Mucosa of descending colon (tissue), 3 donors: ENCODE measurements around the gene GHITM. TPM values are rescaled to one million over a fixed set of nuclear protein-coding genes. Genes with fewer than 3 reads are reported as not detected.
"Not testable (repeated sequence)": the region's sequence is repeated elsewhere in the genome, so short reads cannot be mapped to it uniquely, and the experiment has no call there.

Source experiments
- ATAC-seq: fragments of 200-7000 bp; cut with Tn5 transposase; one replicate; pipeline ENCODE4 v1.9.1; 2020; ENCODE audit warnings: mild to moderate bottlenecking, moderate library complexity
- DNase-seq, 3 donors: peaks; one replicate each; pipeline ENCODE4 v3.0.0-alpha.2; 2020
- H3K36me3 ChIP-seq: fragments of 200-600 bp; one replicate; pipeline ENCODE4 v1.8.0; 2021; ENCODE audit warnings: low read depth, mild to moderate bottlenecking
- H3K4me1 ChIP-seq: fragments of 200-600 bp; one replicate; pipeline ENCODE4 v1.8.0; 2021; ENCODE audit warnings: low read depth, mild to moderate bottlenecking
- H3K4me3 ChIP-seq: fragments of 200-600 bp; one replicate; pipeline ENCODE4 v1.8.0; 2021; ENCODE audit warnings: mild to moderate bottlenecking
- H3K9me3 ChIP-seq: fragments of 200-600 bp; one replicate; pipeline ENCODE4 v1.8.0; 2021; ENCODE audit warnings: mild to moderate bottlenecking
- CTCF ChIP-seq: fragments of 200-600 bp; IDR thresholded peaks from one replicate; pipeline ENCODE4 v1.8.0; 2022; ENCODE audit warnings: antibody characterized with exemption, mild to moderate bottlenecking
- intact Hi-C, 2 donors: fragments of 100-400 bp; cut with DNase I in 1 of 2; cut with micrococcal nuclease in 1 of 2; formaldehyde crosslinking; loops; one replicate each; pipeline versions ENCODE4 v1.11.0 to v1.11.1; 2022; cut with DNase I, micrococcal nuclease
- total RNA-seq, 3 donors: library from RNA; stranded (reverse); fragmentation: NEBNext Ultra II Directional in 2 of 3; extraction: Animal tissue kit (Norgen Biotek cat#: 25700) in 2 of 3; gene quantifications; one replicate each; pipeline versions ENCODE4 v1.2.1 to v1.2.4, GENCODE V29; 2021 to 2023
- donor health status: DM: no; HTN: no; CAD: no; lungs with moderate emphysema.
- donor health status: DM: no; HTN: no; CAD: no.
- donor health status: DM: no; HTN: yes; CAD: no.

The GHITM gene
- total RNA-seq, 3 donors from 2014 or later, result 216 to 279 (median 271) TPM

DNA sequence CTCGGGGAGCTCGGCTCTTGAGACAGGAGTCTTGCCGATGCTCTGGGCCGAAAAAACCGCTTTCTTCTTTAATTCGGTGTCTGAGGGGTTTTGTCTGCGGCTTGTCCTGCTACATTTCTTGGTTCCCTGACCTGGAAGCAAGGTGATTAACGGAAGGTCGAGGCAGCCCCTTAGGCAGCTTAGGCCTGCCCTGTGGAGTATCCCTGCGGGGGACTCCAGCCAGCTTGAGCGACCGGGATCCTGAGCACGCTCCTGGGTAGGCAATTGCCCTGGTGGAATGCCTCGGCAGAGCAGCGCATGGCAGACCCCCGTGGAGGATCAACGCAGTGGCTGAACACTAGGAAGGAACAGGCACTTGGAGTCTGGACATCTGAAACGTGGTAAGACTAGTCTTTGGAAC lies 30.5 kb upstream of the GHITM start:
- DNase-seq, result no peak
- Histone ChIP-seq H3K9me3 (no peaks in the 10 kb centered on the region), H3K4me3 (no peak overlapping the region), H3K36me3 (no peaks in the 10 kb centered on the region), H3K4me1 (no peaks in the 10 kb centered on the region)
- TF ChIP-seq CTCF, result no peak
- intact Hi-C loops, result no loop called here
- no peak for ATAC-seq

DNA sequence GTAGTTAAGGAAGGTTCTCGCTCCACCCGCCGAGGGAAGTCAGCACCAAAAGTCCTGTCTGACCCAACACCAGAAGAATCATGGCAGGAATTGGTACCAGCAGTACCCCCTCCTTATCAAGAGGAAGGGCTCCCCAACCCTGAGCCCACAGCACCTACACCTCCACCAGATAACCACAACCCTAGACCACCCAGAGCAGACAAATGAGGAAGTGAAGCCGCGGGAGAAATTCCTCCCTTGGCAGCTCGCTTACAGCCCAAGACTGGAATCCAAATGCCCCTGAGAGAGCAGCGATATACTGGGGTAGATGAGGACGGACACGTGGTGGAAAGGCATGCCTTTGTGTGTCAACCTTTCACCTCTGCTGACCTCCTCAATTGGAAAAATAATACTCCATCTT lies 29.5 kb upstream of the GHITM start:
- H3K4me1 ChIP-seq, H3K36me3 ChIP-seq, DNase-seq, H3K4me3 ChIP-seq, H3K9me3 ChIP-seq, ATAC-seq, intact Hi-C loops: not testable (repeated sequence)

DNA sequence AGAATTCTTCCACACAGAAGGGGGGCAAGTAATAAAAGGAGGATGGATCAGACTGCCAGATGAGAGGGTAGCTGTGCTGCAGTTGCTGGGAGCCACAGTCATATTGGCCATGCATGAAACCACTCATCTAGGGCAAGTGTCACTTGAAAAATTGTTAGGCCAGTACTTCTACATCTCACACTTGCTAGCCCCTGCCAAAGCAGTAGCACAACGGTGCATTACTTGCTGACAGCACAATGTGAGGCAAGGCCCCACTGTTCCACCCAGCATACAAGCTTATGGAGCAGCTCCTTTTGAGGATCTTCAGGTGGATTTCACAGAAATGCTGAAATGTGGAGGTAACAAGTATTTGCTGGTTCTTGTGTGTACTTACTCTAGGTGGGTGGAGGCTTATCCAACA lies 25.8 kb upstream of the GHITM start:
- H3K4me3 ChIP-seq, H3K4me1 ChIP-seq, intact Hi-C loops, H3K9me3 ChIP-seq, DNase-seq, ATAC-seq, H3K36me3 ChIP-seq: not testable (repeated sequence)

GRCh38 chr10:84114088-84114667 lies 25.1 kb upstream of the GHITM start:
- Histone ChIP-seq H3K36me3 (no peaks in the 10 kb centered on the region), H3K4me1 (no peaks in the 10 kb centered on the region), H3K9me3 (no peaks in the 10 kb centered on the region), H3K4me3 (no peak overlapping the region)
- intact Hi-C loops, result no loop called here
- ATAC-seq (no peak), DNase-seq (no peak)
- TF ChIP-seq CTCF, result no peak

GRCh38 chr10:84117204-84117603 lies 22.1 kb upstream of the GHITM start:
- H3K9me3 ChIP-seq, H3K4me1 ChIP-seq, intact Hi-C loops, H3K36me3 ChIP-seq, ATAC-seq, DNase-seq, H3K4me3 ChIP-seq: not testable (repeated sequence)

- no peak for TF ChIP-seq CTCF
- H3K4me3 ChIP-seq, result no peak overlapping the region
- no peaks in the 10 kb centered on the region for H3K36me3 ChIP-seq
Observed at GRCh38 chr10:84117686-84118394, 21.5 kb upstream of the GHITM start.

GRCh38 chr10:84118395-84119006 lies 20.8 kb upstream of the GHITM start:
- no peaks in the 10 kb centered on the region for H3K36me3 ChIP-seq
- H3K9me3 ChIP-seq, result no peaks in the 10 kb centered on the region
- no peak overlapping the region for H3K4me3 ChIP-seq
- no peak for TF ChIP-seq CTCF
- intact Hi-C loops, result no loop called here
- DNase-seq (no peak), ATAC-seq (no peak)
- H3K4me1 ChIP-seq, result no peaks in the 10 kb centered on the region

More at GRCh38 chr10:84117686-84118394, 21.5 kb upstream of the GHITM start:
- intact Hi-C loops, result no loop called here
- Histone ChIP-seq H3K4me1 (no peaks in the 10 kb centered on the region), H3K9me3 (no peaks in the 10 kb centered on the region)
- ATAC-seq (no peak), DNase-seq (no peak)
